Stimulated activated CD8-positive, alpha-beta memory T cell treated with anti-CD3 and anti-CD28 coated beads, Interleukin-2, amount 100 ng/mL, for 48 hours (primary cell): ENCODE results near the gene ATP10A.
"Not testable (repeated sequence)": the region's sequence is repeated elsewhere in the genome, so short reads cannot be mapped to it uniquely, and the experiment has no call there.

Experiments used
- DNase-seq, 2 donors: peaks; one replicate each; pipeline ENCODE4 v3.0.0-alpha.2; 2020; ENCODE audit warnings: low read depth in 2 of 2

The ATP10A gene

DNA sequence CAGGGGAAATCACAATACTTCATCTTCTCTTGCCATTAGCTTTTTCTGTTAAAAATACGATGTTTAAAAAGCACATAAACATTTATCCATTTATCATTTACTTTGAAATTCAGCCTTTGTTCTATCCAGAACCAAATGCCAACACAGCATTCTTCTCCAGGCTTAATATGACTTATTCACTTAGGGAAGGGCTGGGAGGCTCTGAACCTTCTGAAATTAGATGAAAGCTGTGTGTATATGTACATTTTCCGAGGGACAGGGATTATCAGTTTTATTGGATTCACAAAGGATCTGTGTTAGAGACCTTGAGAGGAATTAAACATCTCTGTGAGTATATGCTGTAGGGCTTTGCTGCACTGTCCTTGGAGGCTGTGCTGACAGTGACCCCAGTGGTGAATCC is 213.7 kb downstream of the ATP10A start:
- DNase-seq = no peak

DNA sequence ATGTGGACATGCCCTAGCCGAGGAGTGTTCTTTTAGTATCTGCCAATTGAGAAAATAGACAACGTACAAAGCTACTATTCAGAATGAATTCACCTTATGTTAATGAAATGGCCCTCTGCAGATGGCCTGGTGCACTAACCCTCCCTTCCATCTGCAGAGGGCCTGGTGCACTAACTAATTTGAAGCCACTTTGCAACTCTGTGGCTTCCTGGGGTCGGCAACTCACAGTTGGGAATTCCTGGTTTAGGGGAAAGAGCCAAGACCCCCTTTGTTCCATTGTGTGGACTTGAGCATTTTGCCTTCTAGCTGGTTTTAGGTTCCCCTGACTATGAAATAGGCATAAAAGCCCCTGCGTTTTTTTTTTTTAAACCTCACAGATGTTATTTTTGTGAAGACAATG is 220.0 kb downstream of the ATP10A start:
- no peak for DNase-seq

DNA sequence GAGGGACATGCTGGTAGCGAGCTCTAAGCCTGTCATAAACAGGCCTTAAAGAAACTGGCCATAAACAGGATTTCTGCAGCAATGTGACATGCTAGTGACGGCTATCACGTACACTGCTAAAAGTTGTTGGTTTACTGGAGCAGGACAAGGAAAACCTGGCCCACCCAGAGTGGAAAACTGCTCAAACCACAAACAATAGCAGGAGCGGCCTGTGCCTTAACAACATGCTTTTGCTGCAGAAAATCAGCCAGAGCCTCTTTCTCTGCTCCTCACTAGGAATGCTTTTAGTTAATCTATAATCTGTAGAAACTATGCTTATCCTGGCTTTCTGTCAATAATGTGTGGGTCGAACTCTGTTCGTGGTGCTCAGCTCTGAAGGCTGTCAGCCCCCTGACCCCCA is 221.4 kb downstream of the ATP10A start:
- DNase-seq = no peak

DNA sequence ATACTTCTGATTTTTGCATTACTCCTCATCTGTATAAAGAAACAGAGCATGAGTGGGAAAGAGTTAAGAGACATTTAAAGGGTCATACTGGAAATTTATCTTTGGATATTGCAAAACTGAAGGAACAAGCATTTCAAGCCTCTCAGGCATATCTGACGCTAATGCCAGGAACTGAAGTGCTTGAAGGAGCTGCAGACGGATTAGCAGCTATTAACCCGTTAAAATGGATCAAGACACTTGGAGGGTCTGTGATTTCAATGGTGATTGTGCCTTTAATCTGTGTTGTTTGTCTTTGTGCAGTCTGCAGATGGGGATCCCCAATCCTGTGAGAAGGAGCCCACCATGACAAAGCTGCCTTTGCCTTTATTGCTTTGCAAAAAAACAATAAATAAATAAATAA is 221.8 kb downstream of the ATP10A start:
- DNase-seq = no peak

DNA sequence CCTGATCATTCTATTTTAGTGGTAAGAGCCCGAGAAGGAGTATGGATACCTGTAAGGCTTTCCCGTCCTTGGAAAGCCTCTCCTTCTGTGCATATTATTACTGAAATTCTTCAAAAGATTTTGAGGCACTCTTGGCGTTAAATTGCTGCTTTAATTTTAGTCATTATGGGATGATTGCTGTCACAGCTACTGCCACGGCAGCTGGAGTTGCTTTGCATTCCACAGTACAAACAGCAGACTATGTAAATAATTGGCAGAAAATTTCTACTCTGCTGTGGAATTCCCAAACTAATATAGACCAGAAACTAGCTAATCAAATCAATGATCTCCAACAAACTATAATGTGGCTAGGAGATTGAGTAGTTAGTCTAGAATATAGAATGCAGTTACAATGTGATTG is 222.2 kb downstream of the ATP10A start:
- not testable (repeated sequence) for DNase-seq

DNA sequence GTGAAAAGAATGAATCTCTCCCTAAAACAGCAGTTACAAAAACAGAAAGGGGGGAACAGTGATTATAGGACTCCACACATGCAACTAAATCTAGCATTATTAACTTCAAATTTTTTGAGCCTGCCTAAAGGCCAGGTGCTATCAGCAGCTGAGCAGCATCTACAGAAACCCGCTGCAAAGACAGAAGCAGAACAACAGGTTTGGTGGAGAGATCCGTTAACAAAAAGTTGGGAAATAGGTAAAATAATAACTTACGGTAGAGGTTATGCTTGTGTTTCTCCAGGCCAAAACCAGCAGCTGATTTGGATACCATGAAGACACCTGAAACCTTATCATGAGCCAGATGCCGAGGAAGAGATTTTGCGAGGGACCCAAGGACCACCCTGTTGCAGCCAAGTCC is 222.7 kb downstream of the ATP10A start:
- DNase-seq = no peak

DNA sequence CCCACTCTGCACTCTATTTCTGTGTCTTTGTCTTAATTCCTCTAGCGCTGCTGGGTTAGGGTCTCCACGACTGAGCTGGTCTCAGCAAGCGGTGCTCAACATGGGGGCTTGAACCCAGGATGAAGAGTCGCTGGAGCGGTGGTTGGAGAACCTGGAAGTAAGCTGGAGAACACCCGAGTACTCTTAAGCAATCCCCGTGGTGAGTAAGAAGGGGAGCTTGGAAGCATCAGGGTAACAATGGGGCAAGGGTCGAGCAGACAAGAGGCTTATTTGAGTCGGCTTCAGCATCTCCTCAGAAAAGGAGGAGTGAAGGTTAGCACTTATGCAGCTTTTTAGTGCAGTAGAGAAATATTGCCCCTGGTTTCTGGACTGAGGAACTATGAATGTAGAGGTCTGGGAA is 226.6 kb downstream of the ATP10A start:
- not testable (repeated sequence) for DNase-seq

DNA sequence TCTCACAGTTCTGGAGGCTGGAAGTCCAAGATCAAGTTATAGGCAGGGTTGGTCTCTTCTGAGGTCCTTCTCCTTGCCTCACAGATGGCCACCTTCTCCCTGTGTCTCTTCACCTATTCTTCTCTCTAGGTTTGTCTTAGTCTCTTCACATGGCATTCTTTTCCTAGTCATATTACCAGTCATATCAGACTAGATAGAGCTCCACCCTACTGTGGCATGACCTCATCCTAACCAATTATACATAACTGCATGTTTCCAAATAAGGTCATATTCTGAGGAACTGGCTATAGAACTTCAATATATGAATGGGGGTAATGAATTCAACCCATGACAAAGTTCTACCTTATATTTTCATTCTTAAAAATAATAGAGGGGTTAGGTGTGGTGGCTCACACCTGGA is 227.9 kb downstream of the ATP10A start:
- DNase-seq = no peak

DNA sequence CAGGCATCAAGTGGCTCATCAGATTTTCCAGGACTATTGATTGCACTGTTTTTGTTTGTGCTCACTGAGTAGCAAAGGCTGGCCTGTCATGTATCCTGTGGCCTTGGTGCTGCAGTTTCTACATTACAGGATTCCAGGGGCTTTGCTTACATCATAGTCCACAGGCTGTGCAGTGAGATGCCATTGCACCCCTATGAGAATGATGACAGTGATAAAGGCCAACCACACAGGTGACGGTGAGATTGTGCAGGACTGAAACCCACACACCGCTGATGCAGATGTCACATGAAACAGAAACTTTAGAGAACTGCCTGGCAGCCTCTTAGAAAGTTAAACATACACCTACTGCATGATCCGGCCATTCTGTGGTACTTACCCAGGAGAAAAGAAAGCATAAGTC is 229.3 kb downstream of the ATP10A start:
- DNase-seq = no peak

DNA sequence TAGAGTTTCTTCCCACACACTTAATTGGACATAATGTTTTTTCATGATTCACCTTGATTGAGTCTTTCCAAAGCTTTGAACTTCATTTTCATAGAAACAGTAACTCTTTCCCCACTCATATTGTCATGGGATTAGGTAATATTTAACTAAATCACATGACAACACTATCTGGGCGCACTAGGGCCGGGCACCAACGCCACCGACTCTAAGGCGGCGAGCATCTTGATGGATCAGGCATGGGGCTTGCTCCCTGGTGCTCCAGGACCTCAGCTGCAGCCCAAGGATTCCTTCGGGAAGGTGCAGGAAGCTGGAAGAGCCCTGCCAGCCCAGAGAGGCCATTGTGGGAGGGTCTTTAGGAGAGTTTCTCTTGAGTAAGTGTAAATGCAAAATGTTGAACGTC is 231.2 kb downstream of the ATP10A start:
- DNase-seq = no peak
